Endothelial cell of umbilical vein (primary cell): ENCODE results near the gene PLAC1.

Source experiments
- CTCF ChIP-seq, 2 donors: IDR thresholded peaks; 1 replicate in 1 of 2; 2 replicates in 1 of 2; pipeline ENCODE4 v1.5.1; 2011; ENCODE audit warnings: low read length in 2 of 2, mild to moderate bottlenecking in 2 of 2, moderate library complexity in 2 of 2, control low read depth in 1 of 2, inconsistent platforms in 1 of 2, low read depth in 1 of 2; ENCODE audit not compliant: insufficient read depth in 1 of 2; ENCODE audit errors: extremely low read depth in 1 of 2
- EZH2 ChIP-seq: IDR thresholded peaks from 2 replicates; pipeline ENCODE4 v1.6.1; 2012; ENCODE audit warnings: borderline replicate concordance, low read depth, mild to moderate bottlenecking, moderate library complexity, low read length, inconsistent platforms; ENCODE audit not compliant: severe bottlenecking
- POLR2A ChIP-seq: IDR thresholded peaks from 2 replicates; pipeline ENCODE4 v1.6.1; 2012; ENCODE audit warnings: low read depth, mild to moderate bottlenecking, control low read depth, low read length
- POLR2AphosphoS5 ChIP-seq: IDR thresholded peaks from 2 replicates; pipeline ENCODE4 v1.6.1; 2012; ENCODE audit warnings: low read depth, mild to moderate bottlenecking, control low read depth, low read length, moderate library complexity; ENCODE audit not compliant: insufficient read depth

- TF ChIP-seq CTCF (IDR thresholded peaks at IDR 0.05; ENCODE audit: extremely low read depth in 1 of 2, insufficient read depth in 1 of 2, low read depth in 1 of 2, low read length in 2 of 2) (no peak), POLR2A (no peak), EZH2 (no peak), POLR2AphosphoS5 (no peak)
These were observed 1.5 kb upstream of the PLAC1 start for GRCh38 chrX:134659761-134660160.
